ENCODE data around the gene TEX35.
A peak's percentile ranks its signal among the peaks of the same experiment; 100 is the strongest.
"Not testable (repeated sequence)": the region's sequence is repeated elsewhere in the genome, so short reads cannot be mapped to it uniquely, and the experiment has no call there.

The TEX35 gene

GRCh38 chr1:178495741-178496409 lies 17.0 kb upstream of the TEX35 start:
- DNase-seq = no peak

- DNase-seq = no peak
Measured at GRCh38 chr1:178496410-178497135, 16.3 kb upstream of the TEX35 start, which contains the start of gene CLEC20A. TSS of gene CLEC20A (minus strand) at chr1:178496964. CDS start at chr1:178496939, 25 bp downstream.

GRCh38 chr1:178497903-178498478 lies 14.9 kb upstream of the TEX35 start:
- DNase-seq = no peak

GRCh38 chr1:178498896-178499675 lies 13.8 kb upstream of the TEX35 start:
- no peak for DNase-seq

GRCh38 chr1:178500091-178500770 lies 12.7 kb upstream of the TEX35 start:
- no peak for DNase-seq

GRCh38 chr1:178500936-178501554 lies 11.9 kb upstream of the TEX35 start:
- DNase-seq = no peak

- peak; percentile 8 to 27 for DNase-seq
Measured at GRCh38 chr1:178501705-178502329, 11.1 kb upstream of the TEX35 start.

GRCh38 chr1:178502330-178502714 lies 10.6 kb upstream of the TEX35 start:
- DNase-seq = no peak

GRCh38 chr1:178502856-178503255 lies 10.1 kb upstream of the TEX35 start:
- DNase-seq = no peak

GRCh38 chr1:178503316-178503715 lies 9.6 kb upstream of the TEX35 start:
- DNase-seq = not testable (repeated sequence)

- DNase-seq = no peak
Measured at GRCh38 chr1:178503849-178504248, 9.1 kb upstream of the TEX35 start.

GRCh38 chr1:178504286-178504685 lies 8.6 kb upstream of the TEX35 start:
- no peak for DNase-seq

GRCh38 chr1:178506177-178506576 lies 6.7 kb upstream of the TEX35 start:
- no peak for DNase-seq

- DNase-seq = no peak
Measured at GRCh38 chr1:178506669-178507068, 6.2 kb upstream of the TEX35 start.

- DNase-seq = no peak
Measured at GRCh38 chr1:178509414-178510007, 3.4 kb upstream of the TEX35 start.

- DNase-seq = no peak
Measured at GRCh38 chr1:178510155-178510554, 2.8 kb upstream of the TEX35 start.

GRCh38 chr1:178513278-178513983 lies 522 bp downstream of the TEX35 start:
- no peak for DNase-seq

GRCh38 chr1:178516110-178516509 lies 3.2 kb downstream of the TEX35 start:
- DNase-seq = no peak

GRCh38 chr1:178518894-178519293 lies 6.0 kb downstream of the TEX35 start:
- no peak for DNase-seq

GRCh38 chr1:178520803-178521202 lies 7.9 kb downstream of the TEX35 start:
- DNase-seq = no peak

- no peak for DNase-seq
Measured at GRCh38 chr1:178521241-178521640, 8.3 kb downstream of the TEX35 start.

Measured in bone marrow (tissue), 2 donors.